ENCODE data around the gene FASTK.

GRCh38 chr7:151115836-151116418 lies 35.3 kb upstream of the FASTK start:
- TF ChIP-seq CTCF (IDR thresholded peaks at IDR 0.05) (no peak), SIN3A (IDR thresholded peaks at IDR 0.05; ENCODE audit: borderline replicate concordance, insufficient read depth, low read depth, low read length) (no peak), POLR2AphosphoS5 (IDR thresholded peaks at IDR 0.05; ENCODE audit: low read depth, low read length) (no peak), TCF7L2 (IDR thresholded peaks at IDR 0.05; ENCODE audit: low read depth, low read length) (no peak)
- TF ChIP-seq, protein P1, sequence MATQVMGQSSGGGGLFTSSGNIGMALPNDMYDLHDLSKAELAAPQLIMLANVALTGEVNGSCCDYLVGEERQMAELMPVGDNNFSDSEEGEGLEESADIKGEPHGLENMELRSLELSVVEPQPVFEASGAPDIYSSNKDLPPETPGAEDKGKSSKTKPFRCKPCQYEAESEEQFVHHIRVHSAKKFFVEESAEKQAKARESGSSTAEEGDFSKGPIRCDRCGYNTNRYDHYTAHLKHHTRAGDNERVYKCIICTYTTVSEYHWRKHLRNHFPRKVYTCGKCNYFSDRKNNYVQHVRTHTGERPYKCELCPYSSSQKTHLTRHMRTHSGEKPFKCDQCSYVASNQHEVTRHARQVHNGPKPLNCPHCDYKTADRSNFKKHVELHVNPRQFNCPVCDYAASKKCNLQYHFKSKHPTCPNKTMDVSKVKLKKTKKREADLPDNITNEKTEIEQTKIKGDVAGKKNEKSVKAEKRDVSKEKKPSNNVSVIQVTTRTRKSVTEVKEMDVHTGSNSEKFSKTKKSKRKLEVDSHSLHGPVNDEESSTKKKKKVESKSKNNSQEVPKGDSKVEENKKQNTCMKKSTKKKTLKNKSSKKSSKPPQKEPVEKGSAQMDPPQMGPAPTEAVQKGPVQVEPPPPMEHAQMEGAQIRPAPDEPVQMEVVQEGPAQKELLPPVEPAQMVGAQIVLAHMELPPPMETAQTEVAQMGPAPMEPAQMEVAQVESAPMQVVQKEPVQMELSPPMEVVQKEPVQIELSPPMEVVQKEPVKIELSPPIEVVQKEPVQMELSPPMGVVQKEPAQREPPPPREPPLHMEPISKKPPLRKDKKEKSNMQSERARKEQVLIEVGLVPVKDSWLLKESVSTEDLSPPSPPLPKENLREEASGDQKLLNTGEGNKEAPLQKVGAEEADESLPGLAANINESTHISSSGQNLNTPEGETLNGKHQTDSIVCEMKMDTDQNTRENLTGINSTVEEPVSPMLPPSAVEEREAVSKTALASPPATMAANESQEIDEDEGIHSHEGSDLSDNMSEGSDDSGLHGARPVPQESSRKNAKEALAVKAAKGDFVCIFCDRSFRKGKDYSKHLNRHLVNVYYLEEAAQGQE (IDR thresholded peaks at IDR 0.05; ENCODE audit: insufficient read depth in 1 of 2, low read depth in 2 of 2, low read length in 1 of 2): no peak
